ENCODE results near the gene PROZ. TPM values are rescaled to one million over a fixed set of nuclear protein-coding genes. Genes with fewer than 3 reads are reported as not detected.

PROZ gene
- polyA plus RNA-seq, 1 donor = 0.17 TPM

- peak; percentile 92 for DNase-seq
Observed at GRCh38 chr13:113208421-113209335, 50.2 kb downstream of the PROZ start, which contains the start of gene PCID2. Gene PCID2 (minus strand): TSS chr13:113208669. CDS start chr13:113208634, 35 bp downstream.

GRCh38 chr13:113209336-113209758 lies 50.9 kb downstream of the PROZ start, which contains the start of gene CUL4A:
Gene CUL4A (plus strand): TSS chr13:113209613. CDS start chr13:113209628, 15 bp downstream.
- peak; percentile 61 for DNase-seq

GRCh38 chr13:113209759-113210421 lies 51.4 kb downstream of the PROZ start:
- peak; percentile 47 for DNase-seq

- DNase-seq = no peak
Observed at GRCh38 chr13:113210833-113211232, 52.4 kb downstream of the PROZ start.

DNA sequence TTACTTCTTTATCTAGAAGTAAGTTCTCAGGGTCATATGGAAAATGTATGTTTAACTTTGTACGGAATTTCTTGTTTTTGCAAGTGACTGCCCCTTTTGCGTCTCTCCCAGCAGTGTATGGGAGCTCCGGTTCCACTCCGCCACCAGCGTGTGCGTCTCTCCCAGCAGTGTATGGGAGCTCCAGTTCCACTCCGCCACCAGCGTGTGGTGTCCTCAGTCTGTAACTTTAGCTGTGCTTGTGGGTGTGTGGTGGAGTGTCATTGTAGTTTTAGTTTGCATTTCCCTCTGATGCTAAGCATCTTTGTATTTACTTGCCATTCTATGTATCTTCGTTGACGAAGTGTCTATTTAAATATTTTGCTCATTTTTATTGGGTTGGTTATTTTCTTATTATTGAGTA lies 53.3 kb downstream of the PROZ start:
- DNase-seq = no peak

- DNase-seq = no peak
Observed at GRCh38 chr13:113216254-113217048, 58.0 kb downstream of the PROZ start.

DNA sequence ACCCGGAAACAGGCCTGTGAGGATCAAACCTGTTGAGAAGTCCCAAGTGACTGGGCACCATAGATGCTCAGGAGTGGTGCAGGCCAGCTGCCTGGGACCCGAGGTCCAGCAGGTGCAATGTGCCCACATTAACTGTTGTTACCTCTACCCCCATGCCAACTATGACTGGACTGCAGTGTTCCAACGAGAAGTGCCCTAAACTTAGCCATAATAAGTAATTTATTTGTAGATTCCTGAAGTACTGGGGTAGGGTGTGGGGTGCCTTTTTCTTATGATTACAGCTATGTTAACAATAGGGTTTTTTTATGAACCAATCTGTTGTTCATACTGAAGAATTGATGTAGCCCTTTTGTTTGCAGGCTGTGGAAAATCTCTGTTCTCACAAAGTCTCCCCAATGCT lies 60.1 kb downstream of the PROZ start:
- no peak for DNase-seq

DNA sequence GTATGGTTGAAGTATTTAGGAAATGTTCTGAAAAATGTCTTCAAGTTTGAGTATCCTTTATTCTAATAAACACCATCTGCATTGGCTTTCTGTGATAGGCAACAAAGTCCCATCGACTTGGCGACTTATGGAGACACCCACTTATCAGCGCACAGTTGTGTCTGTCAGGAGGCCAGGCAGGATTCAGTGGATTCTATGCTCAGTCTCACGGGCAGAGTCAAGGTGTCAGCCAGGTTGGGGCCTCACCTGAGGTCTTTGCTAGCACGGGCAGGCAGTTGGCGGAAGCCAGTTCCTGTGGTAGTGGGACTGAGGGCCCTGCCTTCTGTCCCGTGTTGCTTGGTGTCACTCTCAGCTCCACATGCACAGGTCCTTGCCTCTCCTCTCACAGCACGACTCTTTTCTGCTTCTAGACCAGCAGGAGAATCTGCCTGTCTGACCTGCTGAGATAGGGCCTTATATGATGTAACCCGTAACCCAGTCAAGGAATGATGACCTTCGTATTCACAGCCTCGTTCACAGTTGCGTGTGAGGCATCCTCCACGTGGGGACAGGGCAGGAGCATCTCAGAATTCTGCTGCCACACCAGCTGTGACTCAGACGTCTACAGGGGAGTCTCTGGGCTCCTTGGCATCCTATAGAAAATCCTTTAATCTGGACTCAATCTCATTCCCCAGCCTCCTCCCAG lies 61.0 kb downstream of the PROZ start:
- no peak for DNase-seq

DNA sequence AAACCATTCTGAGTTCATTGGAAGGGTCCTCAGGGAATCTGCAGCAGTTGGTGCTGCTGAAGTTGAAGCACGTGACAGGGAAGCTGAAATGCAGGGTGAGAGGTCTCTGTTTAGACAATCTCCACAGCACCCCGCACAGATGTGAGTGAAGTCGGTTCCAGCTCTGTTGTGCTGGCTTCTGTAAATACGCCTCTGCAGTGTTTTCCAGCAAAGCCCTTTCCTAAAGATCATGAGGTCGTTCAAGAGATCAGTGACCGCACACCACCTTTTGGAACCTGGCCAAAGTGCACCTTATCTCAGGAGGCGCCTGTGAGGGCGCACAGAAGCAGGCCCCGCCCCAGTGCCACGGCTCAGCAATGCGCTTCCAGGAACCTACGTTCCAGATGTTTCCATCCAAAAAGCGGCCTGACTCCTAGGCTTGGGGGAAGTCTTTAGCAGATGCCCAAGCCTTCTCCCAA lies 61.7 kb downstream of the PROZ start:
- no peak for DNase-seq

- DNase-seq = no peak
Observed at GRCh38 chr13:113220877-113221276, 62.4 kb downstream of the PROZ start.

Other genes with a start within 250 kb of the PROZ start
- 23.3 TPM for gene MCF2L, start 189.4 kb upstream of the PROZ start, polyA plus RNA-seq (ENCODE audit: insufficient read length)
- 1.0 TPM for gene F7, start 52.9 kb upstream of the PROZ start, polyA plus RNA-seq (ENCODE audit: insufficient read length)
- 17.2 TPM for gene F10, start 35.8 kb upstream of the PROZ start, polyA plus RNA-seq (ENCODE audit: insufficient read length)
- gene PCID2, start 50.0 kb downstream of the PROZ start, polyA plus RNA-seq (ENCODE audit: insufficient read length) = 37.6 TPM
- 72.9 TPM for gene CUL4A, start 51.0 kb downstream of the PROZ start, polyA plus RNA-seq (ENCODE audit: insufficient read length)
- 89.0 TPM for gene LAMP1, start 138.6 kb downstream of the PROZ start, polyA plus RNA-seq (ENCODE audit: insufficient read length)
- gene GRTP1, start 205.5 kb downstream of the PROZ start, polyA plus RNA-seq (ENCODE audit: insufficient read length) = 3.7 TPM